MM.1S (cell line): ENCODE results near the gene MAPK10.

Experiments
- DNase-seq: peaks from one replicate; pipeline ENCODE4 v3.0.0-alpha.2; 2015
- H2AFZ ChIP-seq: fragments of 300-600 bp; sonication (generic); 2 replicates; pipeline ENCODE4 v1.6.0; 2016; ENCODE audit warnings: antibody characterized with exemption, low read length
- H3F3A ChIP-seq: fragments of 300-600 bp; sonication (generic); 2 replicates; pipeline ENCODE4 v1.6.1; 2016; ENCODE audit warnings: mild to moderate bottlenecking, antibody characterized with exemption, low read length, moderate library complexity, mixed read lengths; ENCODE audit not compliant: insufficient read depth
- H3K27ac ChIP-seq: fragments of 300-600 bp; sonication (generic); 2 replicates; pipeline ENCODE4 v1.5.1; 2016; ENCODE audit warnings: mild to moderate bottlenecking, low read length
- H3K27me3 ChIP-seq: fragments of 300-600 bp; sonication (generic); replicated peaks from 2 replicates; pipeline ENCODE4 v1.6.0; 2016; ENCODE audit warnings: low read length; ENCODE audit not compliant: insufficient read depth
- H3K36me3 ChIP-seq: fragments of 300-600 bp; sonication (generic); replicated peaks from 2 replicates; pipeline ENCODE4 v1.6.1; 2016; ENCODE audit warnings: mild to moderate bottlenecking, low read length, mixed read lengths; ENCODE audit not compliant: insufficient read depth
- H3K4me1 ChIP-seq: fragments of 300-600 bp; sonication (generic); 2 replicates; pipeline ENCODE4 v1.6.1; 2016; ENCODE audit warnings: low read length, mixed read lengths
- H3K4me2 ChIP-seq: fragments of 300-600 bp; sonication (generic); 2 replicates; pipeline ENCODE4 v1.6.0; 2016; ENCODE audit warnings: low read depth, low read length
- H3K4me3 ChIP-seq: fragments of 300-600 bp; sonication (generic); 2 replicates; pipeline ENCODE4 v1.5.1; 2016; ENCODE audit warnings: low read length, mixed read lengths
- H3K79me2 ChIP-seq: fragments of 300-600 bp; sonication (generic); 2 replicates; pipeline ENCODE4 v1.6.1; 2016; ENCODE audit warnings: mixed run types, low read length, mixed read lengths
- H3K9ac ChIP-seq: fragments of 300-600 bp; sonication (generic); 2 replicates; pipeline ENCODE4 v1.6.1; 2016; ENCODE audit warnings: low read length, mixed read lengths
- H3K9me2 ChIP-seq: fragments of 300-600 bp; sonication (generic); replicated peaks from 2 replicates; pipeline ENCODE4 v1.6.1; 2016; ENCODE audit warnings: mild to moderate bottlenecking, low read length, mixed read lengths; ENCODE audit not compliant: insufficient read depth
- H3K9me3 ChIP-seq: fragments of 300-600 bp; sonication (generic); replicated peaks from 2 replicates; pipeline ENCODE4 v1.6.1; 2016; ENCODE audit warnings: mild to moderate bottlenecking, low read length, mixed read lengths; ENCODE audit not compliant: insufficient read depth
- H4K20me1 ChIP-seq: fragments of 300-600 bp; sonication (generic); 2 replicates; pipeline ENCODE4 v1.6.1; 2016; ENCODE audit warnings: mild to moderate bottlenecking, low read length, moderate library complexity, mixed read lengths; ENCODE audit not compliant: insufficient read depth
- EZH2 ChIP-seq: fragments of 300-600 bp; sonication (generic); optimal IDR thresholded peaks from 2 replicates; pipeline ENCODE3; 2017; ENCODE audit warnings: low read depth, mild to moderate bottlenecking, antibody characterized with exemption, low read length, mixed read lengths
- EZH2phosphoT487 ChIP-seq: fragments of 300-600 bp; sonication (generic); IDR thresholded peaks from 2 replicates; pipeline ENCODE4 v1.6.1; 2018; ENCODE audit warnings: antibody characterized with exemption, low read length
- TF ChIP-seq, protein P1 (sequence below): fragments of 300-600 bp; sonication (generic); IDR thresholded peaks from 2 replicates; pipeline ENCODE4 v1.5.1; 2016; ENCODE audit warnings: antibody characterized with exemption, low read length, mixed read lengths

MAPK10 gene

DNA sequence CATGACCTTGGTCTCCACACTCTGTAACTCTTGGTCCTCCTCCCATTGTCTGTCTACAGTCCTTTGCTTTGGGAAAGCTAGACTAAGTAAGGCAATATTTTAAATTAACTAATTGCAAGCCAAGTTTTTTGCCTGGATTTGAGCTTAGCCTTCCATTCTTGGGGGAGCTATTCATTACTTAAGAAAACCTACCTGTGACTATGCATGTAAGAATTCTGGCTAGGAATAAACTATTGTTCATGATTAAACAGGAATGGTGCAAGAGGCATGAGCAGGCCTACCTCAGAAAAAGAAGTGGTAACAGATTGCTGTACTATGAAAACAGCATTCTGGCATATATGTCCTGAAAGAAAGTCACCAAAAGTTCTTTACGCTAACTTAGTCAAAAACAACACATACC lies 309.4 kb downstream of the MAPK10 start:
- H3F3A ChIP-seq = no peaks in the 10 kb centered on the region
- H2AFZ ChIP-seq = no peak overlapping the region
- H4K20me1 ChIP-seq = no peaks in the 10 kb centered on the region
- no peaks in the 10 kb centered on the region for H3K36me3 ChIP-seq
- H3K4me3 ChIP-seq = no peak overlapping the region
- no peaks in the 10 kb centered on the region for H3K9me3 ChIP-seq
- no peak overlapping the region for H3K9ac ChIP-seq
- H3K9me2 ChIP-seq = no peaks in the 10 kb centered on the region
- H3K79me2 ChIP-seq = no peaks in the 10 kb centered on the region
- no peak for DNase-seq
- H3K4me2 ChIP-seq = no peak overlapping the region
- no peaks in the 10 kb centered on the region for H3K27me3 ChIP-seq
- no peaks in the 10 kb centered on the region for H3K4me1 ChIP-seq
- TF ChIP-seq, protein P1, sequence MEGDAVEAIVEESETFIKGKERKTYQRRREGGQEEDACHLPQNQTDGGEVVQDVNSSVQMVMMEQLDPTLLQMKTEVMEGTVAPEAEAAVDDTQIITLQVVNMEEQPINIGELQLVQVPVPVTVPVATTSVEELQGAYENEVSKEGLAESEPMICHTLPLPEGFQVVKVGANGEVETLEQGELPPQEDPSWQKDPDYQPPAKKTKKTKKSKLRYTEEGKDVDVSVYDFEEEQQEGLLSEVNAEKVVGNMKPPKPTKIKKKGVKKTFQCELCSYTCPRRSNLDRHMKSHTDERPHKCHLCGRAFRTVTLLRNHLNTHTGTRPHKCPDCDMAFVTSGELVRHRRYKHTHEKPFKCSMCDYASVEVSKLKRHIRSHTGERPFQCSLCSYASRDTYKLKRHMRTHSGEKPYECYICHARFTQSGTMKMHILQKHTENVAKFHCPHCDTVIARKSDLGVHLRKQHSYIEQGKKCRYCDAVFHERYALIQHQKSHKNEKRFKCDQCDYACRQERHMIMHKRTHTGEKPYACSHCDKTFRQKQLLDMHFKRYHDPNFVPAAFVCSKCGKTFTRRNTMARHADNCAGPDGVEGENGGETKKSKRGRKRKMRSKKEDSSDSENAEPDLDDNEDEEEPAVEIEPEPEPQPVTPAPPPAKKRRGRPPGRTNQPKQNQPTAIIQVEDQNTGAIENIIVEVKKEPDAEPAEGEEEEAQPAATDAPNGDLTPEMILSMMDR = no peak
- no peak for TF ChIP-seq EZH2
- TF ChIP-seq EZH2phosphoT487 = no peak
- H3K27ac ChIP-seq = no peak overlapping the region

DNA sequence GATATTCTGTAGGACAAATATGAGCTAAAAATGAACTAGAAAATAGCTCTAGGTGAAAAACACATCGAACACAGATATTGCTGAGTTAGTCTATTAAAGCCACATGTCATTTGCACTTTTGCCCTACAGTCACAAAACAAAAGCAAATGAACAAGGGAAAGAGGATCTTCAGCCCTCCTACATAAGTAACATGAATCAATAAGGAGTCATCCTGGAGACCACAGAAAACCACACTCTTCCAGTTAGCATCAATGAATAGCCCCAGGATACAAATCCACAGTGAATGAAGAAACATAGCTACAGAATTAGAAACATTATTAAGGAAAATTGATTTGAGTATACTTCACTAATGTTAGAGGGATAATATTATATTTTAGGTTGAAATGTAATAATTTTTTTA lies 311.4 kb downstream of the MAPK10 start:
- Histone ChIP-seq H3K27me3 (no peaks in the 10 kb centered on the region), H3K27ac (no peak overlapping the region), H3K4me3 (no peak overlapping the region), H3K9me3 (no peaks in the 10 kb centered on the region), H3K79me2 (no peaks in the 10 kb centered on the region), H3F3A (no peaks in the 10 kb centered on the region), H3K9ac (no peak overlapping the region), H3K4me1 (no peaks in the 10 kb centered on the region), H3K4me2 (no peak overlapping the region), H2AFZ (no peak overlapping the region), H3K36me3 (no peaks in the 10 kb centered on the region), H4K20me1 (no peaks in the 10 kb centered on the region), H3K9me2 (no peaks in the 10 kb centered on the region)
- no peak for TF ChIP-seq EZH2phosphoT487
- TF ChIP-seq, protein P1 = no peak
- no peak for TF ChIP-seq EZH2
- DNase-seq = no peak

DNA sequence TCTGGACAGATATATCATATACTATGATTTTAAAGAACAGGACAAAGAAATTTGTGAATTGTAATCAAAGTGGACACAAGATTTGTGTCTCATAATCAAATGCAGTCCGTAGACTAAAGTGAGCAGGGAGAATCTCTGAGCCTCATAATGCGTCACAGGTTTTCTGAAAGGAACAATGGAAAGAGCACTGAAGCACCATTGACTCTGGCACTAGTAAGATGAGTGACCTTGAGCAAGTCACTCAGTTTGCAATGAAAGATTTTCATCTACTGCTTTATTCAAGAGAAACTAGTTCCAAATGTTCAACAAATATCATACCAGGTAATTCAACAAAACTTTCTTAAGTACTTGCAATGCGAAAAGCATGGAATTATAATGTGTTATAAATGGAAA lies 315.3 kb downstream of the MAPK10 start:
- H3K4me1 ChIP-seq = no peaks in the 10 kb centered on the region
- H3K4me2 ChIP-seq = no peak overlapping the region
- H3K27me3 ChIP-seq = no peaks in the 10 kb centered on the region
- H3K27ac ChIP-seq = no peak overlapping the region
- no peaks in the 10 kb centered on the region for H3F3A ChIP-seq
- no peak overlapping the region for H3K9ac ChIP-seq
- H3K79me2 ChIP-seq = no peaks in the 10 kb centered on the region
- H2AFZ ChIP-seq = no peak overlapping the region
- no peaks in the 10 kb centered on the region for H4K20me1 ChIP-seq
- DNase-seq = no peak
- H3K9me3 ChIP-seq = no peaks in the 10 kb centered on the region
- no peaks in the 10 kb centered on the region for H3K9me2 ChIP-seq
- H3K4me3 ChIP-seq = no peak overlapping the region
- TF ChIP-seq, protein P1 = no peak
- no peak for TF ChIP-seq EZH2
- no peak for TF ChIP-seq EZH2phosphoT487
- no peaks in the 10 kb centered on the region for H3K36me3 ChIP-seq
